ENCODE measurements around the gene VSIR. TPM values are rescaled to one million over a fixed set of nuclear protein-coding genes. Genes with fewer than 3 reads are reported as not detected.

VSIR gene
- total and polyA plus RNA-seq, 8 donors = 14.2 to 103 (median 16.2) TPM

Small RNAs within 50 kb of the gene (small RNA-seq; reads per million reads assigned to genes)
- 0 to 0.10 (median 0) reads per million in 4 donors for gene MIR7152

Other genes starting within 250 kb of the VSIR start
- gene C10orf105, start 53.7 kb downstream of the VSIR start, total RNA-seq = not detected
- gene C10orf105, start 53.7 kb downstream of the VSIR start, polyA plus RNA-seq = under 1 TPM in 1 of 3 donors, not detected in 2; 0.03 TPM
- gene PSAP, start 77.7 kb upstream of the VSIR start, total RNA-seq = 100 to 1,000 TPM; 176 to 709 (median 604) TPM
- gene PSAP, start 77.7 kb upstream of the VSIR start, polyA plus RNA-seq = 100 to 1,000 TPM; 174 to 311 (median 308) TPM
- gene CHST3, start 190.9 kb upstream of the VSIR start, total RNA-seq = 10 to 100 TPM in 4 of 5 donors, 1 to 10 TPM in 1; 4.9 to 26.8 (median 17.0) TPM
- gene CHST3, start 190.9 kb upstream of the VSIR start, polyA plus RNA-seq = 1 to 10 TPM; 1.5 to 4.7 (median 3.3) TPM